GF-D8 (cell line): ENCODE data around the gene FHIT.

Experiments
- DNase-seq: peaks from one replicate; lab custom pipeline; 2025; lab: John Stamatoyannopoulos, UW

Gene FHIT

DNA sequence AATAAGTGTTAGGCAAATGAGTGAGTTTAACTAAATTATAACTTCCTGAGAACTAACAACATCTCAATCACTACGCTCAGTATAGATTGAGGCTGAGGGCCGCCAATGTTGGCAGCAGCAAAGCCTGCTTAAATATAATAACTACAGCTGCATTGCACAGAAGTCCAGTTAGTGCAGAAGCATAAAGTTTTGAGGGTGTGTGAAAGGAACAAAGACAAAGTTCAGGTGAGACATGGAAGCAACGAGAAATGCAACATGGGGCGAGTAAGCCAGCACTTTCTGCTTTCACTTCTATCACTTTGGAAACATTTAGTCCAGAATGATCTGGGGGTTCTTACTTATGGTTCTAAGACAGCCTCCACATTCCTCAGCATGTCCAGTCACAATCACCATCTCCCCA is 1149.1 kb downstream of the FHIT start:
- DNase-seq = no peak

DNA sequence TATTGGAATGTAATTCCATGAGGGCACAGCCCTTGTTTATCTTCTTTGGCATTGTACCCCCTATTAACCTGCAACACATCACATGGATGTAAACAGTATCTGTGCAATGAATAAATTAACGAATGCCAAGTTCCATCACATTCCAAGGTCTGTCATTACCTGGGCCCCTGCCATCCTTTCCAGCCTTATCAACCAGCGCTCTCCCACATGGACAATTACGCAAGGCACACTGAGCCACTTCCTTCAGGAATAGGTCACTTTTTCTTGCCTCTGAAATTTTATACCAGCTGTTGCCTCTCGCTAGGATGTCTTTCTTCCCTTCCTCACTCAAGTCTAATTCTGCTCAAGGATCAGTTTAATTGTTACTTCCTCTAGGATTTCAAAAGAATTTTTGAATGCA is 1149.6 kb downstream of the FHIT start:
- no peak for DNase-seq

DNA sequence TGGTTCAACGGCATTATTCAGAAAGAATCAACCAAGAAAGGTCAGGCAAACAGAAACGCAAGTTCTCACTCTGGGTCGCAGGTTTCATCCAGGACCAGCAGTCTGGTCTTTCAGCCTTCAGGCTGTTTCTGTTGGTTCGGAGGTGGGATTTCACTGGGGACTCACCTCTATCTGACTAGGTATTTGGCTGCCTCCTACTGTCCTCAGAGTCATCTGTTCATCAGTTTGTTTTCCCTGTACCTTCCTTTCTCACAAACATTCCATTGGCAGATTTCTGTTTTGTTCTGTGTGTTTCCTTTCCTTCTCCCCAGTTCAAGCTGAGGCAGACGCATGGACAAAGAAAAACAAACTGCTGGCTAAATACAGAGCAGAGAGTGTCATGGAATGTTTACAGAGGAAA is 1154.8 kb downstream of the FHIT start:
- no peak for DNase-seq

DNA sequence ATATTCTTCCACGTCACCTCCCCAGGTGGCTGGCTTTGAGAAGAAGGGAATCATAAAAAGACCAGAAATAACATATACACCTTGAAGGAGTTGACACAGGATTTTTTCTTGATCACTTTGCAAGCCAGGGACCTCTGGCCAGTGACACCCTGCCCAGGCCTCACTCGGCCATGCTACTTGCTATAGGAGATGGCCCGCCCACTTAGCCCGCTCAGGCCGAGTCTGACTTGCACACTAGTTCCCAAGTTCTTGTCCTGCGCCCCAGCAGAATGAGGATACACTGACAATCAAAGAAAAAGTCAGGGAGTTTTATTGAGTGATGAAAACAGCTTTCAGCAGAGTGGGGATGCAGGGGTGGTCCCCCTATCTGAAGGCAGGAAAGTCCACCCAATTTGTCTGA is 1155.3 kb downstream of the FHIT start:
- DNase-seq = no peak

DNA sequence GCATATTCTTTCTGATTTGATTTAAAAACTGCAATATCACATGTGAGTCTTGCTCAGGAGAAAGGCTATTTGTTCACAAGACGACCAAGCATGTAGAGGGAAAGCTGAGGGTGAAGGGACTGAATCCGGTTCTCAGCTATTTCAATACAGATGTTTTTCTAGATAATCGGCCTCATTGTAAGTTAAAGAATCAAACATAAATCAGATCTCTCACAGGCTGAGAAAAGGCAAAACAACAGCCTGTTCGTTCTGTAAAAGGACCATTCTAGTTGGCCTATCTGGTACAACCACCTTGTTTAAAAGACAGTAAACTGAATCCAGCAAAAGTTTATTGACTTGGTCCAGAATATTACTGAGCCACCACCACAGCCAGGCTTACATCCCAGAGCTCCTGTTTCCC is 1155.7 kb downstream of the FHIT start:
- no peak for DNase-seq

DNA sequence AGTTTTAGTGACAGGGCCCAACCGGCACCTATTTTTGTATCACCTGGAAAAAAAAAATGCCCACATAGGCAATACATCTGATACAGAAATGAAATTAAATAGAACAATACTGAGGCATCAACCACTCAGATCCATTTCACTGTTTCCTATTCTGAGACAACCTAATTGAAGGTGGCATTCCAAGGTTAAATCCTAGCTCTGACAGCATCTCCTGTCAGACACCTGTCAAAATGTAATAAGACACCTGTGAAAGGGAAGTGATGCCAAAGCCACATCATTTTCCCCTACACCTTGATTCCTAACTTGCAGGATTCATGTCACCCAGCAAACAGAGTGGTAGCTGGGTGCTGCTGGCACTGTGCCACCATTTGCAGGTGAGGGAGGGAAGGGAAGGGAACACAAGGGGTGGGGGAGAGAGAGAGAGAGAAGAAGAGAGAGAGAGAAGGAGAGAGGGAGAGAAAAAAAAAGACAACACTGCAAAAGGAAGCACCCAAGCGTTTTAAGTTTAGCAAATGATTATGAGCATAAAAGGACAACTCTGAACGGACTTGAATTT is 1156.8 kb downstream of the FHIT start:
- no peak for DNase-seq

DNA sequence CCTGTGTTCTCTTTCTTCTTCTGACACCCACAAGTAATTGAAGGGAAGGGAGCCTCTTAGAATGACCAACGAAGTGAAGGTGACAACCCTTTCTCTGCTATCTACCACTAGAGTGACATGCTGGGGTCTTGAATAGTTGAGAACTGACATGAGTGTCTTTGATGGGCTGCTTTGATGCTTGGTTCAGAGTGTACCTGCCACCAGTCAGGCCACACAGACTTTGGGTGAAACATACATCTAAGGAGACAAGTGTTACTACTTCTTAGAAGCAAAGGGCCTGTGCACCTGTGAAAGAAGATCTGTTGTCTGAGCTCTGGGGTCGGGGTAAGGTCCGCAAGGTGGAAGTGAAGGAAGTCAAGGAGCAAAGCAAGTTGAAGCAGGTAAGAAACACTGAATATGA is 1160.7 kb downstream of the FHIT start:
- no peak for DNase-seq

DNA sequence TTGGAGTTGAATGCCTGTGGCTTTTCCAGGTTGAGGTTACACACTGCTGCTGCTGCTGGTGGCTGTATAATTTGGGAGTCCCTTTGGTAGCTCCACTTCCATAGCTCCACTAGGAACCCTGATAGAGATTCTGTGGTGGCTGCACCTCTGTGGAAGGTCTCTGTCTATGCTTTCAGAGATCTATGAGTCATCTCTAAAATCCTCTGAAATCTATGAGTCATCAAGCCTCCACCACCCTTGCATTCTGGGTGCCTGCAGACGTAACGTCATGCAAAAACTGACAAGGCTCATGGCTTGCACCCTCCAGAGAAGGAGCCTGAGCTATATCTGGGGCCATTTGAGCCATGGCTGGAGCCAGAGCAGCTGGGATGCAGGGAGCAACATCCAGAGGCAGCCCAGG is 1164.4 kb downstream of the FHIT start:
- no peak for DNase-seq

DNA sequence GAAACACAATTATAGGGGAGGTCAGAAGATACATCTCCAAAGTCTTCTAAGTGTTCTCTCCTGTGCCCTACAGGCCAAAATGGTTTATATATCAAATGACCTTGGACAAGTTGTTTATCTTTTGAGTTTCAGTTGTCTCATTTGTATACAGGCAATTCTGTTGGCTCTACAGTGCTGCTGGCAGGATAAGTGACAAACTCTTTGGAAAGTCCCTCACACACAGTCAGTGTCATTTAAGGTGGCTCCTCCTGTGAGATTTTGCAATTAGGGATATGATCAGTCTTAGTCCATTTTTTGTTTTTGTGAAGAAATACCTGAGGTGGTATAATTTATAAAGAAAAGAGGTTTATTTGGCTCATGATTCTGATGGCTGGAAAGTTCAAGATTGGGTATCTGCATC is 1165.6 kb downstream of the FHIT start:
- DNase-seq = no peak

DNA sequence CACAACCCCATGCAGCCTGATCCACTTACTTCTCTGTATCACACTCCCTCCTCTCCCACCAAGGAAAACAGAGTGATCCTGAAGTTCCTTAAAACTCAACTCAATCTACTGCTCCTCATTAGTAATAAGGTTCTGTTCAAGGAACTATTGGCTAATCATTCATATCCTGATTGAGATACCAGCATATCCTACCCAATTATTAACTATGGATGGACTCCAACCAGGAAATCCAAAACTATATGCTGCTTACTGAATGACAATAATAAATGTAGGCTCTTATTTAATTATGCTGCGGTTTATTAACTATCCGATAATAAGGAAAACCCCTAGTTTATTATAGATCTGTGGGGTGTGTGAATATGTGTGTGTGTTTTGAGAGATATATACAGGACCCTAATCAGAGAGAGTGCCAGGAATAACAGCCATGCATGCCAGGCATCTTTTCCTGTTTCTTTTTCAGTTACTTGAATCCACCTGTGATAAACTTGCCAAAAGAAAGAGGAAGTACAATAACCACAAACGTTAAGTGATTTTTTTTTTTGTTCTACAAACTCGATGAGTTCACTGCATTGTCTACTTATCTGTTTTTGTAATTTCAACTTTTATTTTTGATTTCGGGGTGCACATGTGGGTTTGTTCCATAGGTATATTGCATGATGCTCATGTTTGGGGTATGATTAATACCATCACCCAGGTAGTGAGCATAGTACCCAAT is 1169.7 kb downstream of the FHIT start:
- DNase-seq = peak; percentile 15

DNA sequence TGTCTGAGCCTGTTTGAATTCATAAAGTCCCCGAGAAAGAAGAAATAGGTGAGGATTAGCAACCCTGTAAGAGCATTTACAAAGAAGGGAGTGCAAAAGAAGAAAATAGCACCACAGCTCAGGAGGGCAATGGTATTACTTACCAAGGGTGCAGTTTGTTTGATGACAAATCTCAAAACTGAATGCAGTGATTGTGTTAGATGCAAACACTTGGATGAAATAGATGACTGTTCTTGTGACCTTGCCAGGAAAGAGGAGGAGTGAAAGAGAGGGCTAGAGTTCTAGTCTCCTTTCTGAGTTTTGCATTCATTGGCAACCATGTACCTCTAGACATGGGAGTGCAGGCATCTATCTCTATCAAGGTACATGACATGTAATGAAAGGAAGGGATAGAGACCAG is 1170.6 kb downstream of the FHIT start:
- no peak for DNase-seq

DNA sequence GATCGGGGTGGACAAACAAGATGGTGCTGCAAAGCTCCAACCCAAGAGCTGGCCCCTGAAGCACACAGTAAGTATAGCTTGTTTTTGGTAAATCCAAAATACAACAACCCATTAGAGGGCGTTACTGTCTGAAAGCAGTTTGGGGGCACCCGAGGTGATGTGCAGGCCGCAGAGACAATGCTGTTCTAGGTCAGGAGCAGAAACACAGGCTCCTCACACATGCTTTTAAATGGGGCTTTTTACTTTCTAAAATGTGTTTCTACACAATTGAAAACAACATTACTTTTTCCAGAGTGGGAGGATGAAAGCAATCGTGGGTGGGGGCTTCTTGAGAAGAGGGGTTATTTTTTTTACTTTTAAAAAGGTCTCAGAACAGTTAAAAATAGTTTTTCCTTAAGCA is 1172.2 kb downstream of the FHIT start:
- DNase-seq = no peak

DNA sequence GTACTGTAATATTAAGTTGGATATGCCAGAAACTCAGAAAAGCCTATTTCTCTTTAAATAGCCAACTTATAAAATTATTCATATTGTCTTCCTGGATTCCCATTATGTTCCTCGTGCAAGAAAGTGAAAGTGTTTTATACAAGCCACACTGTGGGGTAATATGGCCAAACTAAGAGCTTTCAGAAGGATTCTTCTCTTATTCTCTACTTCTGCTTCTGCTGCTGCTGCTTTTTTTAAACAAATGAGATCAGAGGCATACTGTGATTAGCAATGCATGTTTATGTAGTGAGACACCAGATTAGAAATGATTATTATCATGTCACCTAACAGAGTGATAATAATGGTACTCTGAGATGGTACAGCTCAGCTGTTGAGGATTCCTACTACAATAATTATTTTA is 1174.9 kb downstream of the FHIT start:
- DNase-seq = no peak

DNA sequence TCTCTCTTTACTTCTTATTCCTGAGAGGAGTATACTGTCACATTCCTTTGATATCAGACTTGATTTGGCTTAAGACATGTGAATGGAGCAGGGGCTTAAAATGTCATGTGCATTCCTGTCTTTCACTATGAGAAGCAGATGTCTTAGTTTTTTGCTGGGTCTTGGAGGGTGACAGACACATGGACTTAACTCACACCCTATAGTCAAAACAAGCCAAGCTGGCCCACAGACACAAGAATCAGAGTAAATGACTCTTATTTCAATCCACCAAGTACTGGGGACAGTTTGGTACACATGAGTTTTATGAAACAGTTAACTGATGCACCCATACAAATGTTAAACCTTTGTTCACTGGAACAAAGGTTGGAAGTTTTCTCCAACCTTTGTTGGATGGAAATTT is 1177.3 kb downstream of the FHIT start:
- DNase-seq = no peak

DNA sequence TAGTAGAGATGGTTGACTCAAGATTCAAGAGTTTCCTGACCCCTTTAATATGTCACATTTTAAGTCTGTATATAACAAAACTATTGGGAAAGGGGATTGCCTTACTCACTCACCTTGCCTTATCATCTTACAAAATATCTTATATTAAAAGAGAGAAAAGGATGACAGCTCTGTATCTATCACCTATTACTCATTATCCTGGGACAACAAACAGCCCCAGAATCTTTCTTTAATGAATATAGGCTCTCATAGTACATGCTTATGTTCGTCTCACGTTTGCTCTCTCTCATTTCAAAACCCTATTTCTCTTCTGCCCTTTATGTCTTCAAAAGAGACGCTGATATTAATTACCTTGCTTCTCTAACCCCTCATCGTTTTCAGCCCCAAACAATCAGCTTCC is 1178.0 kb downstream of the FHIT start:
- DNase-seq = no peak

DNA sequence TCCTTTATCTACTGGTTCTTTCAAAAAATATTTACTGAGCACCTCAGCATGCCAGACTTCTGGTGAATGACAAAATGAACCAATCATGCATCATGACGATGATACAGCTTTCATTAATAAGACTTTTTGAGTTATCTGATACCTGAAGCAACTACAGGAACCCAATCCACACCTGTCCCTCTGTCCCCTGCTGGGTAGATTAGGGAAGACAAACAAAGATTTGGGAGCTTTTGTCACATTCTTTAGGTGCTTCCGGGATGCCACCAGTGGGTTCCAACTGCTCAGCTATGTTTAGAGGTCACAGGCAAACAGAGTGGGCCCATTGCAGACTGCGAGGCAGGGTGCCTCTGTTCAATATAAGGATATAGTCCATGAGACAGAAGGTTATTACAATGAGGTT is 1180.9 kb downstream of the FHIT start:
- no peak for DNase-seq

DNA sequence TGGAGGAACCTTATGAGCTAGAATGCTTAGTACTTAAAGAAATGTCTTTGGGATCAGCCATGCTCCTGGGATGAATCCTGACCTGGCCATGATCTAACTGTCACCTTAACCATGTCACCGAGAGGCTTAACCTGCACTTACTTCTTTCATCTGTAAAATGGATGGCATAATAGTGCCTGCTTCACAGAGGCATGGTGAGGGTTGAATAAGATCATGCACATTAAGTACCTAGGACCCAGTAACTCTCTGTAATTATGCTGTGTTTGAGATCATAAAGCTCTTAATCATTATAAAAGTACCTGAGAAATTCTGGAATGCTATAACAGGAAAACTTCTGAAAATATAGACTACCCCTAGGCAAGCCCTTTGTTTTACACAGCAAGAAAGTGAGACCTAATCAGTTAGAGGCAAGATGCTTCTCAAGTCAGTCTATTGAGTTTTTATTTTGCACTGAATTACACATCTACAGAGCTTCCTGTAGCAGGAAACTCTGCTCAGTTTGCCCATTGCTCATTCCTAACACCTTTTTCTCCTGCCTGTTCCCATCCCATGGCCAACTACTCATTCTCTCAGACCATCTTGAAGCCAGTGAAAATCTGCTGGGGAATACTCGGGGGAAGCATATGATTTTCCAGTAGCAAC is 1185.9 kb downstream of the FHIT start:
- no peak for DNase-seq

DNA sequence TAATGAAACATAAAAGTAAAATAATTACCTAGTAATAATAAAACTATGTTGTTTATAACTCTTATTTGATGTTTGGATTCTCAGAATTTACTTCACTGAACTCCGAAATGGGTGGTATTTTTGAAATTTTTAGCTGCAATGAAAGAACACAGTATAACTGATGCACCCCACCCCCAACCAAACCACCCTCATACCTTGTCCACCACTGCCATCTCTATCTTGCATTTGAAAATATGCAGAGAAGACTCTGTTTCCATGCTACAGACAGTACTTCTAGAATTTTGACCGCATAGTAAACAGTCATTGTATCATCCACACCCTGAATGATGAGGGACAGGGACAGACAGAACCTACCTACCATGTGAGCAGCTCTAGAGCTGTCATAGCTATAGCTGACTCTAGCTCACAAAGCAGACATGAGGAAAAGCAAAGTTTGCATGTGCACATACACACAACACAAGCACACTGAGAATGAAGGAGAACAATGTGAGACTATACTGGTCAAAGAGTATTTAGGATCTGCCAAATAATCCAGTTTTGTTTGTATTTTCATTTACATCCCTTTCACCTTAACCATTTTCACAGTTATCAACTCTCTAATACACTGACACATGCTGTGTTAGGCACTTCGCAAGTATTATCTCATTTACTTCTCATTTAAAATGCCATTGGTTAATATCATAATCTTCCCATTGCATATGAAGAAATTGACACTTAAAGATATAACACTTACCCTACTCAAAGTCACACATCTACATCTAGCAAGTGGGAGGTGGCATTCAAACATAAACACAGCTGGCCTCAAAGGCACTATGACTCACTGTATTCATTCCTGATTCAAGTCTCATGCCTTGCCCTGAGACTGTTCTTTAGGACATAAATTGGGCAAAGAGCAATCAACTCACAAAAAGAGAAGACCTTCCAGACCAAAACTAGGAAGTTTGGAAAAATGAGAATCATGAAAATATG is 1186.8 kb downstream of the FHIT start:
- DNase-seq = no peak

DNA sequence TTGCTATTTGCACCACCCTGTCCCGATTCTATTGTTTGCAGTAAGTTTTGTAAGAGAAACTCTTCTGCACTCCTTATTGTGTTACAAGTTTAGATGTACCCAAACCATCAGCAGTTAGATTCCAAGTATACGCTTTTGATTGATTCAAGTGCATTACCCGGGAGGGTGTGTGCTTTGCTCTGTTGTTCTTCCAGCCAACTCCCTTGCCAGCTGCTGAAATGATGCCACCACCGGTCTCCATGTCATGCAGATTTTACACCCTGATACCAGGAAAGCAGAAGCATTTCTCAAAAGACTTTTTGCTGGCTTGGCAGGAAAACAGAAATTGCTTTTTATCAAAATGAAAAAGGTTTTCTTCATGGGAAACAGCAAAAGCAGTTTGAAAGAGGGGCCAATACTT is 1194.8 kb downstream of the FHIT start:
- no peak for DNase-seq

DNA sequence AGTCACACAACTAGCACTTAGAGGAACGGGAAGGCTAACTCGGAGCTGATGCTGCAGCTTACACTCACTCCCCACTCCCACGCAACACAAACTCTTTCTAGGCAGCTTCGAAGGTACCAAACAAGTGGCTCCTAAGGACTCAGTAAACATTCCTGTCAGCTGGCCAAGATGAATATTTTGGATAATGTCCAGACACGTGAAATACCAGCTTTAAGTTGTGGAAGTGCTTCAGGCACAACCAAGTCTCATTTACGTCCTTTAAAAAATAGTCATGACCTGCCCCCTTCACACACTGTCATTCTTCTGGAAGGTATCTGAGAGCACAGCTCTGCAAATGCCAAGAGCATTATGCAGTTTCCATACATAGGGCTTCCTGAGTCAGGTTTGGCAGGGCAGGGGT is 1195.5 kb downstream of the FHIT start:
- no peak for DNase-seq

DNA sequence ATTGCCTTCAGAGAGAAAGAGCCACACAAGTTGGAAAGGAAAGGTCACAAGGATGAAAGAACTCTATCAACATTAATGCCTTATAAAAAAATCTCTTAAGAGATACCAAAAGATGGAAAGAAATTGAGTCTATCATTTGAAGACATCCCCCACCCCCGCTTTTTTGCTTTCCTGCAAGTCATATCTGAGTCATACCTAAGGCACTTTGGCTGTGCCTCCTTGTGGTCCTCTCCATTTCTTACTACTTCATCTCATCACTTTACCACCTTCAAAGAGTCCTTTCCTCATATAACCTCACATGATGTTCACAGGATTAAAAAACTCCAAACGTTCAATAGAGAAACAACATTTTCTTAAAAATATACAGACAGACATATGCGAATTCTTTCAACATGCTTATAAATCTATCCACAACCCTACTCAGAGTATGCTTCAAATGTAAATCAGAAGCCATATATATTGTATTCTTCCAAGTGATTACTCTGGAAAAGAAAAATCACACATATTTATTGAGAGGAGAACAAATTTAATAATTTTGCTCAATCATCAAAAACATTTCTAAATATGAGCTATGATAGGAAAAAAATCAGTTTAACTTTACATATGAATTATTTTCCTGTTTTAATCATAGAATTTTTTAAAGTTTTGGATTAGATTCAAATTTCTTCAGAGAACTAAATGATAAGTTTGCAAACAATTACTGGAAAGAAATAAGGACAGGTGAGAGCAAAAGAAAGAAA is 1197.6 kb downstream of the FHIT start:
- DNase-seq = no peak

DNA sequence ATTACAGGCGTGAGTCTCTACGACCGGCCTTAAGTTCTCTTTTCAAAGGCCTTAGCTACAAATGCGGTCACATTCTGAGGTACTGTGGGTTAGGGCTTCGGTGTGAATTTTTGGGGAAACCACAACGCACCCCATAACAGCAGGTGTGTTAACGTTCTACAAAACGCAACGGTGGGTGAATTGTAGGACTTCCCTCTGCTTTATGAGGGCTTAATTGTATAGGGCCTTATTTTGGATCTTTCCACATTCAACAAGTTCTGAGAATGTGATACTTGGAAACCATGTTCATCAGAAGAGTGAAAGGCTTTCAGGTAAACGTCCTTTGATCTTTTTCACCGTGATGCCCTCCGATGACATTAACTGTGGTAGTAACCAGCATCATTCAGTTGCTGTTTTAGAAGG is 1202.8 kb downstream of the FHIT start:
- no peak for DNase-seq
